ENCODE measurements around the gene MRPS34.

Gene MRPS34

DNA sequence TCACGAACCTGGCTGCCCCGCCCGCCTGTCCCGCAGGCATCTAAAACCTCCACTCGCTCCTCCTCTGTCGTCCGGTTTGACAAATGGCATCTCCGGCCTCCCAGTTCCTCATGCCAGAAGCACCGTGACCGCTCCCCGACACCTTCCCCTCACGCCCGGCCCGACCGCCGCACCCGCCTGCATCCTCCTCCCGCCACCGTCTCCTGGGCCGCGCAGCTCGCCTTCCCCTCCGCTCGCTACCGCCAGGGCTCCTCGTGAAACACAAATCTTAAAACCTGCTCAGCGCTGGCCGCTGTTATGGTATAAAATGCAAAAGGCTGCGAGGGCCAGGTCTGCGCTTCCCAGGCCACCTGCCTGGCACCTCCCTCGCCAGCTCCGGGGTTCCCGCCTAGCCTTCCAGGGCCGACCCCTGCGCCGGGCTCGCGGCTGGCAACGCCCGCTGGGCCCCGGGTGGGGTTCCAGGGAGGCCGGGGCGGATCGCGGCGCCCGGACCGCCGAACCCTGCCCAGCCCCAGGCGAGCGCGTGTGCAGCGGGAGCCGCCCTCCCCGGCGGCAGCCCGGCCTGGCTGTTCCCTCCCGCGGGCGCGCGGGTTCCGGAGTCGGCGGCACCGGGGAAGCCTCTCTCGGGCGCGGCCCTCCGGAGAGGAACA is 8.9 kb upstream of the MRPS34 start:
- no peak for TF ChIP-seq Cebpa-rat (IDR thresholded peaks at IDR 0.05)
- Histone ChIP-seq H3K4me1 (peaks cover 35% of the 10 kb centered on the region), H4K20me1 (peaks cover 94% of the 10 kb centered on the region), H3K27ac (peak overlapping the region; percentile 87), H3K4me2 (peak overlapping the region; percentile 97), H3K9ac (peak overlapping the region; percentile 94), H3K36me3 (peaks cover 66% of the 10 kb centered on the region), H3K4me3 (peak overlapping the region; percentile 97), H3K9me3 (no peaks in the 10 kb centered on the region), H3K27me3 (no peaks in the 10 kb centered on the region)

DNA sequence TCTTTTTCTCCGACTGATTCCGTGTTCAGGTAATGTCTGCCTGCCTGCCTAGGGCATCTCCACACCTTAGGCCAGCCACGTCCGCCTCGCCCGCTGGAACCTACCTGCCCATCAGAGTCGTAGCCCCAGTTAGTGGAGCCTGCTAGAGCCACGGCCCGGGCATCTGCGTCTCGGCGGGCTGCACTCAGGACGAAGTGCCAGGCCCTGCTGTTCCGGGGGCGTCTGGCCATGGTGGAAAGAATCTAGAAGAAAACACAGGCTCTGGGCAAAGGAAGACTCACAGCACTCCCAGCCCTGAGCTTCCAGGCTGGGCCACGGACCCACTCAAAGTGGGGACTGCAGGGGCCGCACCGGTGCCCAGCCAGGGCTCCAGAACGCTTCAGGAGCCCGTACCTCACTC is 8.3 kb upstream of the MRPS34 start:
- Histone ChIP-seq H3K4me3 (peak overlapping the region; percentile 97), H3K36me3 (peaks cover 66% of the 10 kb centered on the region), H3K4me2 (peak overlapping the region; percentile 97), H4K20me1 (peaks cover 94% of the 10 kb centered on the region), H3K9me3 (no peaks in the 10 kb centered on the region), H3K27ac (peak overlapping the region; percentile 87; the same call in 1 of the 2 replicates), H3K27me3 (no peaks in the 10 kb centered on the region), H3K4me1 (peaks cover 40% of the 10 kb centered on the region), H3K9ac (peak overlapping the region; percentile 94)
- no peak for TF ChIP-seq Cebpa-rat (IDR thresholded peaks at IDR 0.05)

DNA sequence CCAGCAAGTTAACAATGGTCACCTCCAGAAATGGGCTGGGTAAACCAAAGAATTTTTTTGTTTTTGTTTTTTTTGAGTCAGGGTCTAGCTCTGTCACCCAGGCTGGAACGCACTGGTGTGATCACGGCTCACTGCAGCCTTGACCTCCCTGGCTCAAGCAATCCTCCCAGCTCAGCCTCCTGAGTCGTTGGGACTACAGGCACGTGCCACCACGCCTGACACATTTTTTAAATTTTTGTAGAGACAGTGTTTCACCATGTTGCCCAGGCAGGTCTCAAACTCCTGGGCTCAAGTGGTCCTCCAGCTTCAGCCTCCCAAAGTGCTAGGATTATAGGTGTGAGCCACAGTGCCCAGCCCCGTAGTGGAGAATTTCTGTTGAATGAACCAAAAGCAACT is 7.7 kb upstream of the MRPS34 start:
- 0 out of 2 replicates have a peak overlapping the region, but pooled peaks have one; percentile 94 for H3K9ac ChIP-seq
- no peak overlapping the region for H3K27ac ChIP-seq

DNA sequence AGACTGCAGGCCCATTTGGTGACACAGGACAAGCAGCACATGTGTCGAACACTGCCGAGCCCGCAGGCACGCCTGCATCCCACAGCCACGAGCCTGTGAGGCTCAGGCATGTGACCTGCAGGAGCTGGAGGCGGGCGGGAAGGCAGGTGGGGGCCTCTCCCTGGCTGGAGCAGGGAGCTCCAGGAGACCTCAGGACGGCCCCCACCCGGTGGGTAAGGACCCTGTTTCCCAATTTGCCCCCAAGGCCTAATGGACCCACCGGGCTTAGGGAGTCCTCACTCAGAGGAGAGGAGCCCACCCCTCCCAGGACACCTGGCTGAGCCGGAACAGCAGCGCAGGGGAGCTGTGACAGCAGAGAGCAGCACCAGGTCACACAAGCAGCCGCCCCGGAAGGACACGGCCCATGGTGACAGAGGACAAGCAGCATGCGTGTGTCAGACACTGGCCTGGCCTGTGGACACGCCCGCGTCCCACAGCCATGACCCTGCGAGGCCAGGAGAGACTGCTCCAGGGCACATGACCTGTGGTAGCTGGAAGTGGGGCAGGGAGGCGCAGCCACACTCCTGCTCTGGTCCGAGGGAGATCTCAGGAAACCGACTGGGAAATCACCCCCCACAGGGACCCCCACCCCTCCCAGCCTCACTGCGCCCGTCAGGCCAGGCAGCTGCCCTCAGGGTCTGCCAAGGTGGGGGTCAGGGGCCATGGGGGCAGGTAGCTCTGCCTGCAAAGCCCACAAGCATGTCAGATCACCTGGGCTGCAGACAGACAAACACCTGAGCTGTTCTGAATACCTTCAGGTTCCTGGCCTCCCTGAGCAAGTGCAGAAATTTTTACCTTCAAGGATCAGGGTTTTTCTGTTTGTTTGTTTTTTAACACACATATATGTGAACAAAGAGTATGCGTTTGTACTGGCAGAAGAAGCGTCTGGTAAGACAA is 7.1 kb upstream of the MRPS34 start:
- H3K27ac ChIP-seq, result no peak overlapping the region
- H3K36me3 ChIP-seq, result peaks cover 66% of the 10 kb centered on the region
- H4K20me1 ChIP-seq, result peaks cover 94% of the 10 kb centered on the region
- H3K4me2 ChIP-seq, result no peak overlapping the region
- H3K27me3 ChIP-seq, result no peaks in the 10 kb centered on the region
- H3K9me3 ChIP-seq, result no peaks in the 10 kb centered on the region
- no peak for TF ChIP-seq Cebpa-rat (IDR thresholded peaks at IDR 0.05)
- no peak overlapping the region for H3K9ac ChIP-seq
- no peak overlapping the region for H3K4me3 ChIP-seq
- H3K4me1 ChIP-seq, result peaks cover 52% of the 10 kb centered on the region

More for the DNA sequence above, 7.7 kb upstream of the MRPS34 start:
- peaks cover 45% of the 10 kb centered on the region for H3K4me1 ChIP-seq
- H3K27me3 ChIP-seq, result no peaks in the 10 kb centered on the region
- peaks cover 66% of the 10 kb centered on the region for H3K36me3 ChIP-seq
- H3K9me3 ChIP-seq, result no peaks in the 10 kb centered on the region
- peak overlapping the region; percentile 97; the same call in 1 of the 2 replicates for H3K4me2 ChIP-seq
- H3K4me3 ChIP-seq, result peak overlapping the region; percentile 97; the same call in 1 of the 2 replicates
- H4K20me1 ChIP-seq, result peaks cover 94% of the 10 kb centered on the region
- no peak for TF ChIP-seq Cebpa-rat (IDR thresholded peaks at IDR 0.05)

DNA sequence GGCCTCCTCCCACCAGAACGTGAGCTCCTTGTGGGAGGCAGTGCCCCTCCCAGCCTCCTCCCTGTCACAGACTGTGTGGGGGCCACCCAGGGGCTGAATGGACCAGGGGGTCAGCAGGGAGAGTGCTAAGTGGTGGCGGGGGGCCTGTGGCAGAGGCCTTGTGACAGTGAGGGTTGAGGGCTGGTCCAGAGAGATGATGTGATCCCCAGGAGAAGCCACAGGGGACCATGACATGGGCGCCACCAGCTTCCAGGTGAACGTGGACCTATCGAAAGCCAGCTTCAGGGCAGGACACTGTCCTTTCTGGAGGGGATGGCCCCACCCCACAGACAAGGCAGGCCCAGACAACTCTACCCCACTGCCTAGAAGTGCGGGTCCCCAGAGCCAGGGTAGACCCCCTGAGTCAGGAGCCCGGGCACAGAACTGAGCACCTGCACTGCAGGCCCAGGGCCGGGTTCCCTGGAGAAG is 6.3 kb upstream of the MRPS34 start:
- Histone ChIP-seq H3K9ac (0 out of 2 replicates have a peak overlapping the region, but pooled peaks have one; percentile 10), H3K36me3 (peaks cover 66% of the 10 kb centered on the region), H3K4me1 (peaks cover 53% of the 10 kb centered on the region), H3K27me3 (no peaks in the 10 kb centered on the region), H3K4me2 (no peak overlapping the region), H3K9me3 (no peaks in the 10 kb centered on the region), H3K4me3 (no peak overlapping the region), H4K20me1 (peaks cover 94% of the 10 kb centered on the region), H3K27ac (no peak overlapping the region)
- TF ChIP-seq Cebpa-rat (IDR thresholded peaks at IDR 0.05), result no peak

DNA sequence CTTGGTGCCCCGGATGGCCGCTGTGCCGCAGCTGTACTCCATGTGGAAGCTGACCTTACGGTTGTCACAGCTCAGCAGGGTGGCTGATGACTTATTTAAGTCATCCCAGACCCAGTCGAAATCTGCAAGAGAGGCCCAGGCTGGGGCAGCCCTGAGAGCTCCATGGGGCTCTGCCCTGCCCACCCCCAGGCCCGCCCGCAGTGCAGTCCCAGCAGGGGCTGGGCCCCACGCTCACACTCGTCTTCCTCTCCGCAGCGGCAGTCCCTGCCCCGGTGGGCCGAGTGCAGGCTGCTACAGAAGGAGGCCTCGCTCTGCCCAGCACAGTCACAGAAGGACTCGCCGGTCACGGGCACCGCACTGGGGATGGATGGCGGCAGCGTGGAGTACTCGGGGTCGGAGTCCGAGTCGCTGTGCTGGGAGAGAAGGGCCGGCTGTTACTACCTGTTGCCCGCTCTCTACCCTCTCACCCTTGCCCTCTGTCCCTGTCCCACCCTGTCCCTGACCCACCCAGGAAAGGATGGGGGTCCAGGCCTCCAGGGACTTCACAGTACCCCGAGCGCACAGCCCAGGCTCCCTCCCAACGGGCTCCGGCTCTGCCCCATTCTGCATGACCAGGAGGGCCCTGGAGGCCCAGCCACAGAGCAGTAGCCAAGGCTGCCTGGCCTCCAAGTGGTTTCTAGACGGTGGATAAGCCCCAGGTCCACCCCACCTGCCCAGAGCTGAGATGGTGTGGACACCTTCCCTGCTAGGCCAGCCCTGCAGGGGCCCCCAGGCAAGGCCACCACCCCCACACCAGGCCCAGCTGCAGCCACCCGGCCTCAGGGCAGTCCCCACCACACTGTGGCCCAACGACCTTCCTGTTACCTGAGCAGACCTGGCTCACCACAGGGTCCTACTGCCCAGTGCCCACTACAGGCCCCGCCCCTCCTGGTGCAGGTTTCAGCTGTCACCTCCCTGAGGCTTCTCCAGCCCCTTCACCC is 5.6 kb upstream of the MRPS34 start:
- peaks cover 94% of the 10 kb centered on the region for H4K20me1 ChIP-seq

DNA sequence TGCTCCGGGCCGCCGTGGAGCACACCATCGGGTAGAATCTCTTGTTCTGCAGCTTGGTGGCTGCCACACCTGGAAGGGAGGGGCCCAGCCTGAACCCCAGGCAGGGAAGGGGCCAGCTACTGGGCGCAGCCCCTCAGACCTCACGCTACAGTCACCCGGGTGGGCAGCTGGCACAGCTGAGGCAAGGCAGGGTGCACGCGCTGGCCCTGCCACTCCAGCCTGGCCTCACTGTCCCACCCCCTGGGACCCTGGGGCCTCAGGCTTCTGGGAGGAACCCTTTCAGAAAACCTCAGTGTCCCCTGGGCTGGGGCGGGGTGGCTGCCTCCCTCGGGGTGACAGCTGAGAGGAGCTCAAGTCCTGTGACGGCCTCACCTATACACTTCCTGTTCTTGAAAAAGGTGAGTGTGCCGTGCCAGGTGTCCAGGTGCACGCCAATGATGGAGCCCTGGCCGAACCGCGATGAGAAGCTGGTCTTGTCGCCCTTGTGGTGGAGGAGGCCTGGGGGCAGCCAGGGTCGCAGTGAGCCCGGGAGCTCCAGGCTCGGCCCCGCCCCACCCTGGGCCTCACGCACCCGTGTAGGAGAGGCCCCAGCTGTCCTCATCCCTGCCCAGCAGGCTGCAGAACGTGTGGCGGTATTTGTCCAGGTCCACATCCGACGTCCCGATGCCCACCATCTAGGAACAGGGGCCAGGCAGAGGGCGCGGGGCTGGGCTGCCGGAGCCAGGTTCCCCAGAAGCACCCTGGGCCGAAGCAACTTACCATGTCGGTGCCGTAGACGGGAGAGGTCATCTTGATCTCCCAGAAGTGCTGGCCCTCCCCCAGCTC is 4.7 kb upstream of the MRPS34 start:
- TF ChIP-seq Cebpa-rat (IDR thresholded peaks at IDR 0.05), result no peak
- H3K9me3 ChIP-seq, result no peaks in the 10 kb centered on the region
- H3K4me2 ChIP-seq, result no peak overlapping the region
- peaks cover 49% of the 10 kb centered on the region for H3K4me1 ChIP-seq
- H3K4me3 ChIP-seq, result no peak overlapping the region
- no peak overlapping the region for H3K27ac ChIP-seq
- H3K27me3 ChIP-seq, result no peaks in the 10 kb centered on the region
- H3K9ac ChIP-seq, result 0 out of 2 replicates have a peak overlapping the region, but pooled peaks have one; percentile 15
- peaks cover 88% of the 10 kb centered on the region for H4K20me1 ChIP-seq
- peaks cover 66% of the 10 kb centered on the region for H3K36me3 ChIP-seq

More for the DNA sequence above, 5.6 kb upstream of the MRPS34 start:
- no peak overlapping the region for H3K4me2 ChIP-seq
- H3K27me3 ChIP-seq, result no peaks in the 10 kb centered on the region
- peaks cover 66% of the 10 kb centered on the region for H3K36me3 ChIP-seq
- no peak overlapping the region for H3K27ac ChIP-seq
- peak overlapping the region; percentile 15; the same call in 1 of the 2 replicates for H3K9ac ChIP-seq
- peaks cover 50% of the 10 kb centered on the region for H3K4me1 ChIP-seq
- no peak overlapping the region for H3K4me3 ChIP-seq
- TF ChIP-seq Cebpa-rat (IDR thresholded peaks at IDR 0.05), result no peak
- no peaks in the 10 kb centered on the region for H3K9me3 ChIP-seq

DNA sequence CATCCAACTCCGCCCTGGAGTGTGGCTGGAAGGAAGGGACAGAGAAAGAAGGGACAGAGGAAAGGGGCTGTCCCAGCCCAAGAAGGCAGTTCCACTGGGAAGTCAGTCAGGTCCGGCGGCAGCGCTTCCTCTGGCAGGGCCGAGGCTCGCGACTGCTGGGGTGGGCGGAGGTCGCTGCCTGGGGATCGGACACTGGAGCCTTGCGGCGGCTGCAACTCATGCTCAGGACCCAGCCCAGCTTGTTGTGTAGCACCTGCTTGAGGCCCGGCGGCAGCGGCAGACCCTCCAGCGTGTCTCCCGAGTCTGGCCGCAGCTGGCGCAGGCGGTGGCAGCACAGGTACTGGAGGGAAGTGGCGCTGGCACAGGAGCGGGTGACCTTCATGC is 4.0 kb upstream of the MRPS34 start:
- H3K27me3 ChIP-seq, result no peaks in the 10 kb centered on the region
- peak overlapping the region; percentile 7; the same call in 1 of the 2 replicates for H3K4me2 ChIP-seq
- no peak overlapping the region for H3K4me3 ChIP-seq
- H3K9me3 ChIP-seq, result no peaks in the 10 kb centered on the region
- H4K20me1 ChIP-seq, result peaks cover 85% of the 10 kb centered on the region
- 0 out of 2 replicates have a peak overlapping the region, but pooled peaks have one; percentile 10 for H3K9ac ChIP-seq
- peaks cover 66% of the 10 kb centered on the region for H3K36me3 ChIP-seq
- peaks cover 49% of the 10 kb centered on the region for H3K4me1 ChIP-seq
- TF ChIP-seq Cebpa-rat (IDR thresholded peaks at IDR 0.05), result no peak
- H3K27ac ChIP-seq, result no peak overlapping the region
